Measurements from ENCODE around the gene FMO5. TPM values are rescaled to one million over a fixed set of nuclear protein-coding genes. Genes with fewer than 3 reads are reported as not detected.
"Not testable (repeated sequence)": the region's sequence is repeated elsewhere in the genome, so short reads cannot be mapped to it uniquely, and the experiment has no call there.

FMO5 gene
- total and polyA plus RNA-seq, 2 donors (not counting 1 experiment from before 2014, with no cell fraction given) = 4.4 to 7.8 TPM

DNA sequence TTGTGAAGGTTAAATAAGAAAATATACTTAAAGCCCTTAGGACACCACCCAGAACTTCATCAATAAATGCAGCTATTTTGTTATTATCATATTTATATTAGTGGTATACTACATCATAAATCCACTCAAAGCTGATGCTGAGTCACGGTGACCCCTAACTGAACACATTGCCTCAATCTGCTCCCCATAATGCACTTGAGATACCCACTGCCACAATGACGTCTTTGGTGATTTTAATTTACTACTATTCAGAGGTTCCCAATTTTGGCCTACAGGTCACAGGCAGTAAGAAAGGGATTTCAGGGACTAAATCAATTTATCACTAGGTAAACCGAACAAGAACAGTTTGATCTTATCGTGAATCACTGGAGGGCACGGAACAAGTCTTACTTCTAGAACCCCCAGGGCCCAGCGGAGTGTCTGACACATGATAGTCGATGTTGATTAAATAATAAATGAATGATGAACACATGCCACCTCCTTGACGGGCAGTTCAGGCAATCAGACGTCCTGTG, 16.9 kb upstream of the FMO5 start:
- intact Hi-C loops (cut with micrococcal nuclease) = loop anchor here (1.0 to 5.0 kb wide), 4 partner anchors 17 to 355 kb away; partner anchors contain the start of genes FMO5 and PRKAB2
- Mint-ChIP-seq H3K4me3 (peak overlapping the region; percentile 96), H3K9me3 (ENCODE audit: insufficient read depth) (no peaks in the 10 kb centered on the region), H3K27ac (peak overlapping the region; percentile 90), H3K4me1 (peaks cover 33% of the 10 kb centered on the region), H3K27me3 (no peaks in the 10 kb centered on the region)
- DNase-seq = no peak
- Histone ChIP-seq H3K4me3 (ENCODE audit: control extremely low read depth in 1 of 5, extremely low read depth in 1 of 5, insufficient read depth in 1 of 5, low read depth in 2 of 5, low read length in 4 of 5) (peak overlapping the region in 4 of 5 experiments; percentile 81 to 95 (median 88)), H2AFZ (ENCODE audit: insufficient read depth, low read depth, low read length, poor library complexity, severe bottlenecking) (peak overlapping the region; percentile 100), H3K9ac (ENCODE audit: low read length) (peak overlapping the region; percentile 96), H3K36me3 (replicated peaks in 1 of 2; ENCODE audit: control extremely low read depth in 1 of 2, control insufficient read depth in 1 of 2, extremely low read depth in 1 of 2, insufficient read depth in 2 of 2, low read length in 1 of 2) (no peaks in the 10 kb centered on the region), H3K79me2 (ENCODE audit: control insufficient read depth, insufficient read depth, low read length) (peaks cover 44% of the 10 kb centered on the region), H3K9me3 (ENCODE audit: control extremely low read depth in 1 of 3, control insufficient read depth in 2 of 3, insufficient read depth in 1 of 3, low read length in 2 of 3) (peaks cover 0 to 3% (median 0%) of the 10 kb centered on the region in 3 donors), H3K27ac (ENCODE audit: low read length in 2 of 2) (peak overlapping the region; percentile 46 to 77), H3K4me1 (ENCODE audit: control insufficient read depth in 2 of 2, insufficient read depth in 2 of 2, low read length in 2 of 2) (peaks cover 15 to 18% of the 10 kb centered on the region in 2 donors), H3K4me2 (replicated peaks; ENCODE audit: low read depth, low read length, poor library complexity, severe bottlenecking) (peak overlapping the region; percentile 91), H4K20me1 (ENCODE audit: control insufficient read depth, insufficient read depth, low read length, poor library complexity, severe bottlenecking) (peaks cover 7% of the 10 kb centered on the region), H3K27me3 (replicated peaks in 1 of 4; ENCODE audit: control extremely low read depth in 1 of 4, control insufficient read depth in 3 of 4, insufficient read depth in 4 of 4, low read length in 3 of 4) (peaks cover 0 to 2% (median 0%) of the 10 kb centered on the region in 4 experiments)
- no peak for TF ChIP-seq EZH2 (IDR thresholded peaks at IDR 0.05; ENCODE audit: borderline replicate concordance, insufficient read depth, low read depth, low read length, poor library complexity, severe bottlenecking)
- TF ChIP-seq, protein P1, sequence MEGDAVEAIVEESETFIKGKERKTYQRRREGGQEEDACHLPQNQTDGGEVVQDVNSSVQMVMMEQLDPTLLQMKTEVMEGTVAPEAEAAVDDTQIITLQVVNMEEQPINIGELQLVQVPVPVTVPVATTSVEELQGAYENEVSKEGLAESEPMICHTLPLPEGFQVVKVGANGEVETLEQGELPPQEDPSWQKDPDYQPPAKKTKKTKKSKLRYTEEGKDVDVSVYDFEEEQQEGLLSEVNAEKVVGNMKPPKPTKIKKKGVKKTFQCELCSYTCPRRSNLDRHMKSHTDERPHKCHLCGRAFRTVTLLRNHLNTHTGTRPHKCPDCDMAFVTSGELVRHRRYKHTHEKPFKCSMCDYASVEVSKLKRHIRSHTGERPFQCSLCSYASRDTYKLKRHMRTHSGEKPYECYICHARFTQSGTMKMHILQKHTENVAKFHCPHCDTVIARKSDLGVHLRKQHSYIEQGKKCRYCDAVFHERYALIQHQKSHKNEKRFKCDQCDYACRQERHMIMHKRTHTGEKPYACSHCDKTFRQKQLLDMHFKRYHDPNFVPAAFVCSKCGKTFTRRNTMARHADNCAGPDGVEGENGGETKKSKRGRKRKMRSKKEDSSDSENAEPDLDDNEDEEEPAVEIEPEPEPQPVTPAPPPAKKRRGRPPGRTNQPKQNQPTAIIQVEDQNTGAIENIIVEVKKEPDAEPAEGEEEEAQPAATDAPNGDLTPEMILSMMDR (IDR thresholded peaks at IDR 0.05) = no peak
- WGBS (ENCODE audit: insufficient coverage) = 18% methylated on average over 7 of the region's 9 CpGs
- ATAC-seq (ENCODE audit: low read depth) = no peak
- ChIA-PET POLR2A (interaction anchor here (0.6 to 2.7 kb wide), 3 partner anchors 17 to 854 kb away, joined by 3 to 11 read pairs (median 10); partner anchors contain the start of gene FMO5), CTCF (interaction anchor here (0.6 to 3.5 kb wide), 17 partner anchors 10 to 162 kb away, joined by 3 to 63 read pairs (median 4); partner anchors contain the start of genes FMO5 and PRKAB2)

DNA sequence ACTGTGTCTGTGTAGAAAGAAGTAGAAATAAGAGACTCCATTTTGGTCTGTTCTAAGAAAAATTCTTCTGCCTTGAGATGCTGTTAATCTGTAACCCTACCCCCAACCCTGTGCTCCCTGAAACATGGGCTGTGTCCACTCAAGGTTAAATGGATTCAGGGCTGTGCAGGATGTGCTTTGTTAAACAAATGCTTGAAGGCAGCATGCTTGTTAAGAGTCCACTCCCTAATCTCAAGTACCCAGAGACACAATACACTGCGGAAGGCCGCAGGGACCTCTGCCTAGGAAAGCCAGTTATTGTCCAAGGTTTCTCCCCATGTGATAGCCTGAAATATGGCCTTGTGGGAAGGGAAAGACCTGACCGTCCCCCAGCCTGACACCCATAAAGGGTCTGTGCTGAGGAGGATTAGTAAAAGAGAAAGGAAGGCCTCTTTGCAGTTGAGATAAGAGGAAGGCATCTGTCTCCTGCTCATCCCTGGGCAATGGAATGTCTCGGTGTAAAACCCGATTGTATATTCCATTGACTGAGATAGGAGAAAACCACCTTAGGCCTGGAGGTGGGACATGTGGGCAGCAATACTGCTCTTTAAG, 15.1 kb upstream of the FMO5 start:
- H3K9ac ChIP-seq (ENCODE audit: low read length); H3K4me3 Mint-ChIP-seq; H2AFZ ChIP-seq (ENCODE audit: insufficient read depth, low read depth, low read length, poor library complexity, severe bottlenecking); H3K27me3 Mint-ChIP-seq; DNase-seq; H3K27ac ChIP-seq (ENCODE audit: low read length in 2 of 2); ATAC-seq (ENCODE audit: low read depth); POLR2A ChIA-PET; H4K20me1 ChIP-seq (ENCODE audit: control insufficient read depth, insufficient read depth, low read length, poor library complexity, severe bottlenecking); H3K4me3 ChIP-seq (ENCODE audit: control extremely low read depth in 1 of 5, extremely low read depth in 1 of 5, insufficient read depth in 1 of 5, low read depth in 2 of 5, low read length in 4 of 5); H3K27ac Mint-ChIP-seq; H3K36me3 ChIP-seq (replicated peaks in 1 of 2; ENCODE audit: control extremely low read depth in 1 of 2, control insufficient read depth in 1 of 2, extremely low read depth in 1 of 2, insufficient read depth in 2 of 2, low read length in 1 of 2); H3K9me3 Mint-ChIP-seq (ENCODE audit: insufficient read depth); H3K4me2 ChIP-seq (replicated peaks; ENCODE audit: low read depth, low read length, poor library complexity, severe bottlenecking): not testable (repeated sequence)
- intact Hi-C loops (cut with micrococcal nuclease) = loop anchor here (5.0 kb wide), 1 partner anchor 357 kb away; no protein-coding TSS in a partner anchor
- Histone ChIP-seq H3K9me3 (ENCODE audit: control extremely low read depth in 1 of 3, control insufficient read depth in 2 of 3, insufficient read depth in 1 of 3, low read length in 2 of 3) (peaks cover 0 to 16% (median 5%) of the 10 kb centered on the region in 3 donors), H3K4me1 (ENCODE audit: control insufficient read depth in 2 of 2, insufficient read depth in 2 of 2, low read length in 2 of 2) (peaks cover 12 to 17% of the 10 kb centered on the region in 2 donors), H3K27me3 (replicated peaks in 1 of 4; ENCODE audit: control extremely low read depth in 1 of 4, control insufficient read depth in 3 of 4, insufficient read depth in 4 of 4, low read length in 3 of 4) (peaks cover 0 to 12% (median 4%) of the 10 kb centered on the region in 4 experiments), H3K79me2 (ENCODE audit: control insufficient read depth, insufficient read depth, low read length) (peaks cover 26% of the 10 kb centered on the region)
- WGBS (ENCODE audit: insufficient coverage) = 100% methylated on average over 2 of the region's 5 CpGs
- H3K4me1 Mint-ChIP-seq = peaks cover 21% of the 10 kb centered on the region
- CTCF ChIA-PET = interaction anchor here (1.2 kb wide), 1 partner anchor 67 kb away, joined by 5 read pairs; no protein-coding TSS in a partner anchor

All from B cell (primary cell).